Ishikawa (cell line): ENCODE results near the gene OR51B2.

Experiments
- EGR1 ChIP-seq: IDR thresholded peaks from 2 replicates; pipeline ENCODE4 v1.6.1; 2012
- FOXM1 ChIP-seq: IDR thresholded peaks from 2 replicates; pipeline ENCODE4 v1.6.1; 2012; ENCODE audit warnings: low read depth, borderline replicate concordance
- NFIC ChIP-seq: IDR thresholded peaks from 2 replicates; pipeline ENCODE4 v1.6.1; 2012
- RAD21 ChIP-seq: IDR thresholded peaks from 2 replicates; pipeline ENCODE4 v1.6.1; 2012; ENCODE audit warnings: low read depth
- REST ChIP-seq: IDR thresholded peaks from 2 replicates; pipeline ENCODE4 v1.6.1; 2012; ENCODE audit warnings: low read depth, mild to moderate bottlenecking
- TAF1 ChIP-seq: IDR thresholded peaks from 2 replicates; pipeline ENCODE4 v1.6.1; 2012; ENCODE audit warnings: low read depth, mild to moderate bottlenecking
- USF1 ChIP-seq: IDR thresholded peaks from 2 replicates; pipeline ENCODE4 v1.6.1; 2012
- YY1 ChIP-seq: IDR thresholded peaks from 2 replicates; pipeline ENCODE4 v1.6.1; 2012; ENCODE audit warnings: low read depth

DNA sequence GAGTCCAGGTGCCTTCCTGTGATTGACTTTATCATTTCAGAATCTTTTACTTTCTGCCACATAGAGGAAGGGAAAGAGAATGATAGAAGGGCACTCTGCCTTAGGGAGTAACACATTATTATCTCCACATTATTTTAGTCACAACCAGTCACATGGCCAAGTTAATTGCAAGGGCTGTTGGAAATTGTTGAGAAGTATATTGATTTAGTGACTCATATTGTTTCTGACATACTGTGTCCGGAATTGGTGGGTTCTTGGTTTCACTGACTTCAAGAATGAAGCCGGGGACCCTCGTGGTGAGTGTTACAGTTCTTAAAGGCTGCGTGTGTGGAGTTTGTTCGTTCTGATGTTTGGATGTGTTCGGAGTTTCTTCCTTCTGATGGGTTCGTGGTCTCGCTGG is 31.1 kb downstream of the OR51B2 start:
- TF ChIP-seq REST (no peak), YY1 (no peak), EGR1 (no peak), RAD21 (no peak), TAF1 (no peak), NFIC (no peak), USF1 (no peak), FOXM1 (no peak)
